H1 (cell line): ENCODE measurements around the gene SUCNR1. TPM values are rescaled to one million over a fixed set of nuclear protein-coding genes. Genes with fewer than 3 reads are reported as not detected.

Experiments used
- polyA plus RNA-seq, 7 experiments: library from polyadenylated mRNA; depleted of rRNA in 3 of 7; stranded (reverse) in 5 of 7; unstranded in 2 of 7; fragments of >200 nt in 5 of 7; fragments of 200-250 nt in 2 of 7; gene quantifications; 1 replicate in 5 of 7; 2 replicates in 1 of 7; 4 replicates in 1 of 7; pipeline versions ENCODE4 v1.2.1 to v1.2.3, GENCODE V29; 2011 to 2013; ENCODE audit warnings: missing spikeins in 2 of 7, mixed read lengths in 2 of 7
- total RNA-seq: library from RNA; stranded (reverse); fragmentation: NEBNext Ultra II Directional; extraction: Animal tissue kit (Norgen Biotek cat#: 25700); gene quantifications from 2 replicates; pipeline ENCODE4 v1.2.1, GENCODE V29; 2021
- TF ChIP-seq, protein P1 (sequence below): fragments of 300-600 bp; sonication (generic); IDR thresholded peaks from 2 replicates; pipeline ENCODE4 v1.7.1; 2012; ENCODE audit warnings: low read length, moderate library complexity, mild to moderate bottlenecking, inconsistent platforms; ENCODE audit not compliant: insufficient replicate concordance

SUCNR1 gene
- total and polyA plus RNA-seq, 2 of the 8 experiments (the other 6 are each of a cell fraction or from before 2014, with no cell fraction given) = not detected

DNA sequence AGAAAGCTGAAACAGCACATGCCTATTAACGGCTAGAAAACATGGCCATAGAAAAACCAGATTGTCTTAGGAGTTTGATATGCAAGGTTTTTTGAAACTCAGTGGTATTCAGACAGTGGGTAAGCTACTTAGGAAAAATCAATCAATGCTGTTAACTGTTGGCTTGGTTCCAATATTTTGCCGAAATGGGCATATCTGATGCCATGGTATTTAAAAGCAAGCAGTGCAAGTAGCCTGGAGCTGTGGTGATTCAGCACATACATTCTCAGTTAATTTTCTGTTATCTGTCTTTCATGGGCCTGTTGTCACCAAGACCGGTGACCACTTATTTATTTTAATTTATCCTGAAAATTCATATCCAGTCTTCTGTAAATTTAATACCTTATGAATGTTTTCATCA, 17.3 kb upstream of the SUCNR1 start (continued):
- TF ChIP-seq, protein P1, sequence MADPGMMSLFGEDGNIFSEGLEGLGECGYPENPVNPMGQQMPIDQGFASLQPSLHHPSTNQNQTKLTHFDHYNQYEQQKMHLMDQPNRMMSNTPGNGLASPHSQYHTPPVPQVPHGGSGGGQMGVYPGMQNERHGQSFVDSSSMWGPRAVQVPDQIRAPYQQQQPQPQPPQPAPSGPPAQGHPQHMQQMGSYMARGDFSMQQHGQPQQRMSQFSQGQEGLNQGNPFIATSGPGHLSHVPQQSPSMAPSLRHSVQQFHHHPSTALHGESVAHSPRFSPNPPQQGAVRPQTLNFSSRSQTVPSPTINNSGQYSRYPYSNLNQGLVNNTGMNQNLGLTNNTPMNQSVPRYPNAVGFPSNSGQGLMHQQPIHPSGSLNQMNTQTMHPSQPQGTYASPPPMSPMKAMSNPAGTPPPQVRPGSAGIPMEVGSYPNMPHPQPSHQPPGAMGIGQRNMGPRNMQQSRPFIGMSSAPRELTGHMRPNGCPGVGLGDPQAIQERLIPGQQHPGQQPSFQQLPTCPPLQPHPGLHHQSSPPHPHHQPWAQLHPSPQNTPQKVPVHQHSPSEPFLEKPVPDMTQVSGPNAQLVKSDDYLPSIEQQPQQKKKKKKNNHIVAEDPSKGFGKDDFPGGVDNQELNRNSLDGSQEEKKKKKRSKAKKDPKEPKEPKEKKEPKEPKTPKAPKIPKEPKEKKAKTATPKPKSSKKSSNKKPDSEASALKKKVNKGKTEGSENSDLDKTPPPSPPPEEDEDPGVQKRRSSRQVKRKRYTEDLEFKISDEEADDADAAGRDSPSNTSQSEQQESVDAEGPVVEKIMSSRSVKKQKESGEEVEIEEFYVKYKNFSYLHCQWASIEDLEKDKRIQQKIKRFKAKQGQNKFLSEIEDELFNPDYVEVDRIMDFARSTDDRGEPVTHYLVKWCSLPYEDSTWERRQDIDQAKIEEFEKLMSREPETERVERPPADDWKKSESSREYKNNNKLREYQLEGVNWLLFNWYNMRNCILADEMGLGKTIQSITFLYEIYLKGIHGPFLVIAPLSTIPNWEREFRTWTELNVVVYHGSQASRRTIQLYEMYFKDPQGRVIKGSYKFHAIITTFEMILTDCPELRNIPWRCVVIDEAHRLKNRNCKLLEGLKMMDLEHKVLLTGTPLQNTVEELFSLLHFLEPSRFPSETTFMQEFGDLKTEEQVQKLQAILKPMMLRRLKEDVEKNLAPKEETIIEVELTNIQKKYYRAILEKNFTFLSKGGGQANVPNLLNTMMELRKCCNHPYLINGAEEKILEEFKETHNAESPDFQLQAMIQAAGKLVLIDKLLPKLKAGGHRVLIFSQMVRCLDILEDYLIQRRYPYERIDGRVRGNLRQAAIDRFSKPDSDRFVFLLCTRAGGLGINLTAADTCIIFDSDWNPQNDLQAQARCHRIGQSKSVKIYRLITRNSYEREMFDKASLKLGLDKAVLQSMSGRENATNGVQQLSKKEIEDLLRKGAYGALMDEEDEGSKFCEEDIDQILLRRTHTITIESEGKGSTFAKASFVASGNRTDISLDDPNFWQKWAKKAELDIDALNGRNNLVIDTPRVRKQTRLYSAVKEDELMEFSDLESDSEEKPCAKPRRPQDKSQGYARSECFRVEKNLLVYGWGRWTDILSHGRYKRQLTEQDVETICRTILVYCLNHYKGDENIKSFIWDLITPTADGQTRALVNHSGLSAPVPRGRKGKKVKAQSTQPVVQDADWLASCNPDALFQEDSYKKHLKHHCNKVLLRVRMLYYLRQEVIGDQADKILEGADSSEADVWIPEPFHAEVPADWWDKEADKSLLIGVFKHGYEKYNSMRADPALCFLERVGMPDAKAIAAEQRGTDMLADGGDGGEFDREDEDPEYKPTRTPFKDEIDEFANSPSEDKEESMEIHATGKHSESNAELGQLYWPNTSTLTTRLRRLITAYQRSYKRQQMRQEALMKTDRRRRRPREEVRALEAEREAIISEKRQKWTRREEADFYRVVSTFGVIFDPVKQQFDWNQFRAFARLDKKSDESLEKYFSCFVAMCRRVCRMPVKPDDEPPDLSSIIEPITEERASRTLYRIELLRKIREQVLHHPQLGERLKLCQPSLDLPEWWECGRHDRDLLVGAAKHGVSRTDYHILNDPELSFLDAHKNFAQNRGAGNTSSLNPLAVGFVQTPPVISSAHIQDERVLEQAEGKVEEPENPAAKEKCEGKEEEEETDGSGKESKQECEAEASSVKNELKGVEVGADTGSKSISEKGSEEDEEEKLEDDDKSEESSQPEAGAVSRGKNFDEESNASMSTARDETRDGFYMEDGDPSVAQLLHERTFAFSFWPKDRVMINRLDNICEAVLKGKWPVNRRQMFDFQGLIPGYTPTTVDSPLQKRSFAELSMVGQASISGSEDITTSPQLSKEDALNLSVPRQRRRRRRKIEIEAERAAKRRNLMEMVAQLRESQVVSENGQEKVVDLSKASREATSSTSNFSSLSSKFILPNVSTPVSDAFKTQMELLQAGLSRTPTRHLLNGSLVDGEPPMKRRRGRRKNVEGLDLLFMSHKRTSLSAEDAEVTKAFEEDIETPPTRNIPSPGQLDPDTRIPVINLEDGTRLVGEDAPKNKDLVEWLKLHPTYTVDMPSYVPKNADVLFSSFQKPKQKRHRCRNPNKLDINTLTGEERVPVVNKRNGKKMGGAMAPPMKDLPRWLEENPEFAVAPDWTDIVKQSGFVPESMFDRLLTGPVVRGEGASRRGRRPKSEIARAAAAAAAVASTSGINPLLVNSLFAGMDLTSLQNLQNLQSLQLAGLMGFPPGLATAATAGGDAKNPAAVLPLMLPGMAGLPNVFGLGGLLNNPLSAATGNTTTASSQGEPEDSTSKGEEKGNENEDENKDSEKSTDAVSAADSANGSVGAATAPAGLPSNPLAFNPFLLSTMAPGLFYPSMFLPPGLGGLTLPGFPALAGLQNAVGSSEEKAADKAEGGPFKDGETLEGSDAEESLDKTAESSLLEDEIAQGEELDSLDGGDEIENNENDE = no peak
